GM19238 (cell line): Measurements from ENCODE around the gene GSAP.

Experiments used
- DNase-seq: peaks from one replicate; pipeline ENCODE4 v3.0.0; 2011; ENCODE audit warnings: low spot score; ENCODE audit not compliant: insufficient read length

Gene GSAP

GRCh38 chr7:77330169-77330882 is 85.8 kb downstream of the GSAP start:
- DNase-seq: no peak

GRCh38 chr7:77329466-77330168 is 86.5 kb downstream of the GSAP start:
- DNase-seq: no peak

- no peak for DNase-seq
These were observed 87.5 kb downstream of the GSAP start for GRCh38 chr7:77328669-77329068.

GRCh38 chr7:77327932-77328628 is 88.1 kb downstream of the GSAP start:
- no peak for DNase-seq

GRCh38 chr7:77327067-77327931 is 88.8 kb downstream of the GSAP start:
- no peak for DNase-seq

- DNase-seq: no peak
These were observed 90.0 kb downstream of the GSAP start for GRCh38 chr7:77326131-77326530.

GRCh38 chr7:77321300-77321699 is 94.8 kb downstream of the GSAP start:
- no peak for DNase-seq

GRCh38 chr7:77320714-77321113 is 95.4 kb downstream of the GSAP start:
- DNase-seq: no peak

GRCh38 chr7:77320137-77320536 is 96.0 kb downstream of the GSAP start:
- no peak for DNase-seq

- no peak for DNase-seq
These were observed 98.1 kb downstream of the GSAP start for GRCh38 chr7:77318019-77318418.

- no peak for DNase-seq
These were observed 99.8 kb downstream of the GSAP start for GRCh38 chr7:77316219-77316978.

- no peak for DNase-seq
These were observed 101.0 kb downstream of the GSAP start for GRCh38 chr7:77315182-77315591.

GRCh38 chr7:77313876-77314480 is 102.2 kb downstream of the GSAP start:
- DNase-seq: no peak

GRCh38 chr7:77313085-77313484 is 103.1 kb downstream of the GSAP start:
- no peak for DNase-seq

GRCh38 chr7:77310982-77311381 is 105.2 kb downstream of the GSAP start:
- no peak for DNase-seq

GRCh38 chr7:77309714-77310220 is 106.4 kb downstream of the GSAP start:
- no peak for DNase-seq

GRCh38 chr7:77308792-77309191 is 107.4 kb downstream of the GSAP start:
- no peak for DNase-seq

GRCh38 chr7:77306231-77307067 is 109.7 kb downstream of the GSAP start:
- DNase-seq: no peak

- no peak for DNase-seq
These were observed 120.6 kb downstream of the GSAP start for GRCh38 chr7:77295549-77295948.
